Fibroblast of lung (primary cell): Measurements from ENCODE around the gene ITPK1. TPM values are rescaled to one million over a fixed set of nuclear protein-coding genes. Genes with fewer than 3 reads are reported as not detected.

ENCODE experiments used
- DNase-seq, 2 donors: peaks; one replicate each; pipeline versions ENCODE4 v3.0.0 to v3.0.0-alpha.2; 2010; ENCODE audit warnings: low read depth in 2 of 2
- H2AFZ ChIP-seq: 2 replicates; pipeline ENCODE4 v1.5.1; 2012; ENCODE audit warnings: low read length, control low read depth, inconsistent platforms
- H3K27ac ChIP-seq: 2 replicates; pipeline ENCODE4 v1.5.1; 2011; ENCODE audit warnings: low read length, control low read depth; ENCODE audit not compliant: insufficient read depth
- H3K27me3 ChIP-seq: 2 replicates; pipeline ENCODE4 v1.5.1; 2011; ENCODE audit warnings: mild to moderate bottlenecking, low read length; ENCODE audit not compliant: control insufficient read depth, insufficient read depth
- H3K36me3 ChIP-seq: 2 replicates; pipeline ENCODE4 v1.5.1; 2011; ENCODE audit warnings: low read length; ENCODE audit not compliant: control insufficient read depth, insufficient read depth
- H3K4me1 ChIP-seq: 2 replicates; pipeline ENCODE4 v1.5.1; 2011; ENCODE audit warnings: low read length; ENCODE audit not compliant: control insufficient read depth, insufficient read depth; ENCODE audit errors: extremely low read depth
- H3K4me2 ChIP-seq: 2 replicates; pipeline ENCODE4 v1.5.1; 2011; ENCODE audit warnings: low read length, control low read depth; ENCODE audit not compliant: insufficient read depth; ENCODE audit errors: extremely low read depth
- H3K4me3 ChIP-seq, 4 experiments: fragments of 200-600 bp in 1 of 4; sonication (generic) in 1 of 4; replicated peaks in 1 of 4; 2 replicates each; pipeline ENCODE4 v1.5.1; 2011 to 2016; ENCODE audit warnings: low read length in 4 of 4, low read depth in 3 of 4, mild to moderate bottlenecking in 3 of 4, control low read depth in 2 of 4, inconsistent platforms in 1 of 4, mixed read lengths in 1 of 4; ENCODE audit not compliant: insufficient read depth in 1 of 4; ENCODE audit errors: control extremely low read depth in 1 of 4
- H3K79me2 ChIP-seq: 2 replicates; pipeline ENCODE4 v1.5.1; 2012; ENCODE audit warnings: mild to moderate bottlenecking, low read length, inconsistent platforms; ENCODE audit not compliant: control insufficient read depth, insufficient read depth
- H3K9ac ChIP-seq: 2 replicates; pipeline ENCODE4 v1.5.1; 2011; ENCODE audit warnings: mild to moderate bottlenecking, low read length, control low read depth; ENCODE audit not compliant: insufficient read depth
- H3K9me3 ChIP-seq: 2 replicates; pipeline ENCODE4 v1.5.1; 2012; ENCODE audit warnings: low read depth, low read length; ENCODE audit not compliant: control insufficient read depth, insufficient read depth
- H4K20me1 ChIP-seq: 2 replicates; pipeline ENCODE4 v1.5.1; 2011; ENCODE audit warnings: low read length; ENCODE audit not compliant: control insufficient read depth, insufficient read depth; ENCODE audit errors: extremely low read depth
- CTCF ChIP-seq, 2 donors: IDR thresholded peaks in 1 of 2; conservative IDR thresholded peaks in 1 of 2; 1 replicate in 1 of 2; 2 replicates in 1 of 2; pipeline ENCODE4 v1.5.1; 2011 to 2012; ENCODE audit warnings: low read length in 2 of 2, control low read depth in 1 of 2, inconsistent platforms in 1 of 2, low read depth in 1 of 2, mild to moderate bottlenecking in 1 of 2
- EZH2 ChIP-seq: IDR thresholded peaks from 2 replicates; pipeline ENCODE4 v1.5.1; 2012; ENCODE audit warnings: low read length, control low read depth, mild to moderate bottlenecking; ENCODE audit errors: missing control alignments
- polyA plus RNA-seq, 2 donors: library from polyadenylated mRNA; depleted of rRNA in 1 of 2; stranded (reverse) in 1 of 2; unstranded in 1 of 2; fragments of >200 nt; gene quantifications; 2 replicates each; pipeline ENCODE4 v1.2.1, GENCODE V29; 2011 to 2012; ENCODE audit warnings: missing spikeins in 1 of 2
- total RNA-seq: library from RNA; depleted of rRNA; stranded (reverse); fragments of >200 nt; gene quantifications from 2 replicates; pipeline ENCODE4 v1.2.1, GENCODE V29; 2014

The ITPK1 gene
- total and polyA plus RNA-seq, 2 donors (not counting 1 experiment from before 2014, with no cell fraction given): 9.2 to 23.1 TPM

DNA sequence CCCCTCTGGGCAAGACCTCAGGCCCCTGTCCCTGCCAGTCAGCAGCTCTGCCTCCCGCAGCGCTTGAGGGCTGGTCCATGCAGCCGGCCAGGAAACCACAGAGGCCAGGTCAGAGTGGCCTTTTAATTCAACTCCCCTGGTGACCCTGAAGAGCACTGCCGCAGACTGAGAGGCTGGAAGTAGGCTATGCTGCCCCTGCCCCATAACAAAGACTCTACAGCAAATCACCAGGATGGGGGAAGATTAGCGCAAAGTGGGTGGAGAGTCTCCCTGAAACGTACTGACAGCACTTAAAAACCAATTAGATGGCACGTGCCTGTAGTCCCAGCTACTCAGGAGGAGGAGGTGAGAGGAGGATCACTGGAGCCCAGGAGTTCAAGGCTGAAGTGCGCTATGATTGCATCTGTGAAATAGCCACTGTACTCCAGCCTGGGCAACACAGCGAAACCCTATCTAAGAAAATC lies 70.5 kb downstream of the ITPK1 start:
- H3K27ac ChIP-seq: no peak overlapping the region
- H3K4me1 ChIP-seq: peaks cover 3% of the 10 kb centered on the region
- H3K36me3 ChIP-seq: no peaks in the 10 kb centered on the region
- no peak for TF ChIP-seq CTCF (conservative IDR thresholded peaks at IDR 0.05 in 1 of 2, IDR thresholded peaks at IDR 0.05 in 1 of 2; ENCODE audit: low read depth in 1 of 2, low read length in 2 of 2)
- TF ChIP-seq EZH2: no peak
- H3K4me2 ChIP-seq: no peak overlapping the region
- H3K79me2 ChIP-seq: no peaks in the 10 kb centered on the region
- H3K9ac ChIP-seq: no peak overlapping the region
- no peaks in the 10 kb centered on the region for H3K27me3 ChIP-seq
- no peak overlapping the region for H2AFZ ChIP-seq
- no peaks in the 10 kb centered on the region for H4K20me1 ChIP-seq
- H3K9me3 ChIP-seq: no peaks in the 10 kb centered on the region
- DNase-seq: peak in 1 of 2 donors; percentile 13
- H3K4me3 ChIP-seq: no peak overlapping the region

- TF ChIP-seq EZH2 (no peak), CTCF (conservative IDR thresholded peaks at IDR 0.05 in 1 of 2, IDR thresholded peaks at IDR 0.05 in 1 of 2; ENCODE audit: low read depth in 1 of 2, low read length in 2 of 2) (no peak)
- no peaks in the 10 kb centered on the region for H3K27me3 ChIP-seq
Measured at GRCh38 chr14:93044556-93044955, 71.2 kb downstream of the ITPK1 start.

GRCh38 chr14:93044121-93044520 lies 71.6 kb downstream of the ITPK1 start:
- no peaks in the 10 kb centered on the region for H4K20me1 ChIP-seq
- TF ChIP-seq EZH2 (no peak), CTCF (conservative IDR thresholded peaks at IDR 0.05 in 1 of 2, IDR thresholded peaks at IDR 0.05 in 1 of 2; ENCODE audit: low read depth in 1 of 2, low read length in 2 of 2) (no peak)
- no peak overlapping the region for H3K4me3 ChIP-seq
- no peaks in the 10 kb centered on the region for H3K9me3 ChIP-seq
- no peaks in the 10 kb centered on the region for H3K79me2 ChIP-seq
- H3K27ac ChIP-seq: no peak overlapping the region
- no peak overlapping the region for H2AFZ ChIP-seq
- no peaks in the 10 kb centered on the region for H3K27me3 ChIP-seq
- no peak overlapping the region for H3K9ac ChIP-seq
- H3K4me2 ChIP-seq: no peak overlapping the region
- H3K36me3 ChIP-seq: no peaks in the 10 kb centered on the region
- DNase-seq: peak in 1 of 2 donors; percentile 30
- H3K4me1 ChIP-seq: peaks cover 3% of the 10 kb centered on the region

More at GRCh38 chr14:93044556-93044955, 71.2 kb downstream of the ITPK1 start:
- Histone ChIP-seq H3K4me2 (no peak overlapping the region), H3K9me3 (no peaks in the 10 kb centered on the region), H2AFZ (no peak overlapping the region), H3K9ac (no peak overlapping the region), H3K4me1 (peaks cover 3% of the 10 kb centered on the region), H3K4me3 (no peak overlapping the region), H3K79me2 (no peaks in the 10 kb centered on the region), H3K36me3 (no peaks in the 10 kb centered on the region), H3K27ac (no peak overlapping the region), H4K20me1 (no peaks in the 10 kb centered on the region)
- no peak for DNase-seq
